Activated naive CD4-positive, alpha-beta T cell treated with anti-CD3 and anti-CD28 coated beads, Interleukin-2, amount 50 U/mL, for 16 hours (primary cell): Measurements from ENCODE around the gene FOXI1.

Source experiments
- DNase-seq: peaks from one replicate; pipeline ENCODE4 v3.0.0-alpha.2; 2020

FOXI1 gene

GRCh38 chr5:170105642-170106611, at the start of gene FOXI1:
FOXI1 (plus strand) TSS chr5:170105897; CDS start chr5:170105958, 61 bp downstream.
- no peak for DNase-seq

- DNase-seq: no peak
Observed at GRCh38 chr5:170056561-170057267, 49.0 kb upstream of the FOXI1 start.

- DNase-seq: no peak
Observed at GRCh38 chr5:170057311-170057710, 48.4 kb upstream of the FOXI1 start.

- no peak for DNase-seq
Observed at GRCh38 chr5:170059221-170059620, 46.5 kb upstream of the FOXI1 start.

- DNase-seq: no peak
Observed at GRCh38 chr5:170067152-170067551, 38.5 kb upstream of the FOXI1 start.

- no peak for DNase-seq
Observed at GRCh38 chr5:170067574-170068170, 38.0 kb upstream of the FOXI1 start.

- no peak for DNase-seq
Observed at GRCh38 chr5:170069512-170069911, 36.2 kb upstream of the FOXI1 start.

- DNase-seq: no peak
Observed at GRCh38 chr5:170070556-170071412, 34.9 kb upstream of the FOXI1 start.

GRCh38 chr5:170071748-170072147, 33.9 kb upstream of the FOXI1 start:
- no peak for DNase-seq

- DNase-seq: no peak
Observed at GRCh38 chr5:170075696-170076095, 30.0 kb upstream of the FOXI1 start.

- DNase-seq: no peak
Observed at GRCh38 chr5:170076211-170076610, 29.5 kb upstream of the FOXI1 start.

- no peak for DNase-seq
Observed at GRCh38 chr5:170076739-170077138, 29.0 kb upstream of the FOXI1 start.

- no peak for DNase-seq
Observed at GRCh38 chr5:170077526-170077925, 28.2 kb upstream of the FOXI1 start.

GRCh38 chr5:170078458-170078857, 27.2 kb upstream of the FOXI1 start:
- DNase-seq: no peak

GRCh38 chr5:170078931-170079330, 26.8 kb upstream of the FOXI1 start:
- no peak for DNase-seq

GRCh38 chr5:170080217-170080616, 25.5 kb upstream of the FOXI1 start:
- no peak for DNase-seq

GRCh38 chr5:170080786-170081445, 24.8 kb upstream of the FOXI1 start:
- no peak for DNase-seq

- DNase-seq: no peak
Observed at GRCh38 chr5:170081616-170082015, 24.1 kb upstream of the FOXI1 start.

- DNase-seq: no peak
Observed at GRCh38 chr5:170082701-170083100, 23.0 kb upstream of the FOXI1 start.

- DNase-seq: no peak
Observed at GRCh38 chr5:170087168-170087817, 18.4 kb upstream of the FOXI1 start.

GRCh38 chr5:170092455-170093101, 13.1 kb upstream of the FOXI1 start:
- DNase-seq: no peak
